HCT116 (cell line): Measurements from ENCODE around the gene HMGN3. TPM values are rescaled to one million over a fixed set of nuclear protein-coding genes. Genes with fewer than 3 reads are reported as not detected.

Source experiments
- ATAC-seq: fragments of 200-7000 bp; cut with Tn5 transposase; 2 replicates; pipeline ENCODE4 v1.9.1; 2020; ENCODE audit warnings: mild to moderate bottlenecking, moderate library complexity
- Bru-seq: library from RNA; stranded (reverse); fragments of 400-500 nt; gene quantifications from one replicate; lab custom pipeline; 2021; lab: Mats Ljungman, UMichigan
- BruChase-seq, 2 experiments: library from RNA; stranded (reverse); fragments of 400-500 nt; gene quantifications; one replicate each; lab custom pipeline; 2021; lab: Mats Ljungman, UMichigan
- BruUV-seq: library from RNA; stranded (reverse); fragments of 400-500 nt; replicated peaks from 2 replicates; lab custom pipeline; 2021; lab: Mats Ljungman, UMichigan
- CTCF ChIA-PET: fragments of 300-600 bp; sonication (Branson Sonifier 250); formaldehyde crosslinking; loops from one replicate; lab custom pipeline; 2021; ENCODE audit warnings: antibody characterized with exemption; lab: Charles Lee
- POLR2A ChIA-PET: fragments of 300-600, 350-600 bp; sonication (Branson Sonifier 250); formaldehyde crosslinking; loops from one replicate; lab custom pipeline; 2021; ENCODE audit warnings: antibody characterized with exemption; lab: Charles Lee
- RAD21 ChIA-PET, 2 experiments: fragments of 300-600 bp; sonication (Branson Sonifier 250); formaldehyde crosslinking; loops; one replicate each; lab custom pipeline; 2023; ENCODE audit warnings: low total read pairs in 2 of 2; ENCODE audit not compliant: uncharacterized antibody in 2 of 2, unreplicated experiment in 2 of 2, low non-redundant PET in 1 of 2; lab: Charles Lee
- DNase-seq: peaks from one replicate; pipeline ENCODE4 v3.0.0-alpha.2; 2010; ENCODE audit warnings: low read depth, low spot score
- H2AFZ ChIP-seq: fragments of 200-600 bp; shearing (Covaris generic), sonication (generic); 2 replicates; pipeline ENCODE4 v1.6.1; 2017; ENCODE audit warnings: low read depth, mixed run types, mixed read lengths, antibody characterized with exemption, low read length; ENCODE audit not compliant: poor library complexity, severe bottlenecking
- H3K27ac ChIP-seq: 2 replicates; pipeline ENCODE4 v1.5.1; 2012; ENCODE audit warnings: low read depth, low read length
- H3K27me3 ChIP-seq: fragments of 200-600 bp; sonication (generic); 2 replicates; pipeline ENCODE4 v1.6.1; 2016; ENCODE audit warnings: mixed run types, low read length, mixed read lengths; ENCODE audit not compliant: insufficient read depth
- H3K36me3 ChIP-seq, 2 experiments: fragments of 200-500 bp in 1 of 2; fragments of 200-600 bp in 1 of 2; sonication (Bioruptor generic) in 1 of 2; sonication (generic) in 1 of 2; 2 replicates each; pipeline versions ENCODE4 v1.5.1 to v1.6.1; 2014 to 2016; ENCODE audit warnings: low read length in 2 of 2, inconsistent platforms in 1 of 2, mixed read lengths in 1 of 2, mixed run types in 1 of 2; ENCODE audit not compliant: insufficient read depth in 2 of 2, control insufficient read depth in 1 of 2
- H3K4me1 ChIP-seq, 2 experiments: fragments of 200-600 bp in 1 of 2; sonication (generic) in 1 of 2; 2 replicates each; pipeline versions ENCODE4 v1.5.1 to v1.6.1; 2012 to 2017; ENCODE audit warnings: low read length in 2 of 2, inconsistent platforms in 1 of 2, mild to moderate bottlenecking in 1 of 2, mixed read lengths in 1 of 2, mixed run types in 1 of 2, moderate library complexity in 1 of 2; ENCODE audit not compliant: insufficient read depth in 2 of 2, control insufficient read depth in 1 of 2
- H3K4me2 ChIP-seq: fragments of 200-600 bp; sonication (generic); 2 replicates; pipeline ENCODE4 v1.6.1; 2017; ENCODE audit warnings: mixed run types, low read length, mixed read lengths
- H3K4me3 ChIP-seq, 2 experiments: fragments of 200-600 bp in 1 of 2; sonication (generic) in 1 of 2; replicated peaks in 1 of 2; 2 replicates each; pipeline ENCODE4 v1.5.1; 2011 to 2016; ENCODE audit warnings: low read length in 2 of 2, control low read depth in 1 of 2, low read depth in 1 of 2, mild to moderate bottlenecking in 1 of 2, mixed read lengths in 1 of 2, mixed run types in 1 of 2
- H3K79me2 ChIP-seq: fragments of 200-600 bp; sonication (generic); 2 replicates; pipeline ENCODE4 v1.6.1; 2017; ENCODE audit warnings: mild to moderate bottlenecking, mixed run types, low read length, moderate library complexity, mixed read lengths; ENCODE audit not compliant: insufficient read depth
- H3K9ac ChIP-seq: fragments of 200-600 bp; sonication (generic); 2 replicates; pipeline ENCODE4 v1.6.1; 2016; ENCODE audit warnings: low read length, mixed read lengths
- H3K9me2 ChIP-seq: fragments of 200-600 bp; sonication (generic), shearing (Covaris generic); 2 replicates; pipeline ENCODE4 v1.6.1; 2017; ENCODE audit warnings: mixed run types, mild to moderate bottlenecking, moderate library complexity; ENCODE audit not compliant: insufficient read depth
- H3K9me3 ChIP-seq, 2 experiments: fragments of 200-500 bp in 1 of 2; fragments of 200-600 bp in 1 of 2; sonication (Bioruptor generic) in 1 of 2; sonication (generic) in 1 of 2; 2 replicates each; pipeline ENCODE4 v1.6.1; 2014 to 2017; ENCODE audit warnings: low read length in 2 of 2, mixed read lengths in 2 of 2, inconsistent platforms in 1 of 2, low read depth in 1 of 2, mild to moderate bottlenecking in 1 of 2, mixed run types in 1 of 2, moderate library complexity in 1 of 2; ENCODE audit not compliant: control insufficient read depth in 1 of 2, insufficient read depth in 1 of 2
- H4K20me1 ChIP-seq: fragments of 200-600 bp; sonication (generic), shearing (Covaris generic); 2 replicates; pipeline ENCODE4 v1.6.1; 2017; ENCODE audit warnings: mixed run types, mild to moderate bottlenecking, moderate library complexity; ENCODE audit not compliant: insufficient read depth
- ATF3 ChIP-seq: IDR thresholded peaks from 2 replicates; pipeline ENCODE4 v1.6.1; 2012
- CBX3 ChIP-seq: IDR thresholded peaks from 2 replicates; pipeline ENCODE4 v1.6.1; 2012; ENCODE audit warnings: low read depth
- CEBPB ChIP-seq: IDR thresholded peaks from 2 replicates; pipeline ENCODE4 v1.6.1; 2012; ENCODE audit warnings: low read depth
- EGR1 ChIP-seq: IDR thresholded peaks from 2 replicates; pipeline ENCODE4 v1.6.1; 2012; ENCODE audit warnings: low read depth
- EZH2phosphoT487 ChIP-seq: fragments of 200-600 bp; IDR thresholded peaks from 2 replicates; pipeline ENCODE4 v1.6.1; 2018; ENCODE audit warnings: antibody characterized with exemption, borderline replicate concordance
- FOSL1 ChIP-seq: IDR thresholded peaks from 2 replicates; pipeline ENCODE4 v1.6.1; 2012; ENCODE audit warnings: low read depth
- JUND ChIP-seq: IDR thresholded peaks from 2 replicates; pipeline ENCODE4 v1.6.1; 2012
- MAX ChIP-seq: IDR thresholded peaks from 2 replicates; pipeline ENCODE4 v1.6.1; 2012
- POLR2A ChIP-seq: IDR thresholded peaks from 2 replicates; pipeline ENCODE4 v1.7.0; 2011; ENCODE audit warnings: borderline replicate concordance; ENCODE audit not compliant: insufficient read depth, insufficient read length; ENCODE audit errors: extremely low read depth
- POLR2AphosphoS5 ChIP-seq: IDR thresholded peaks from 2 replicates; pipeline ENCODE4 v1.6.1; 2011; ENCODE audit warnings: mild to moderate bottlenecking, low read depth, low read length, moderate library complexity
- REST ChIP-seq: IDR thresholded peaks from 2 replicates; pipeline ENCODE4 v1.6.1; 2012; ENCODE audit warnings: low read depth
- SIN3A ChIP-seq: IDR thresholded peaks from 2 replicates; pipeline ENCODE4 v1.6.1; 2012; ENCODE audit warnings: low read depth
- SRF ChIP-seq: IDR thresholded peaks from 2 replicates; pipeline ENCODE4 v1.6.1; 2012; ENCODE audit warnings: low read depth
- TCF7L2 ChIP-seq: IDR thresholded peaks from 2 replicates; pipeline ENCODE4 v1.7.0; 2011; ENCODE audit warnings: borderline replicate concordance, inconsistent platforms; ENCODE audit not compliant: insufficient read depth, insufficient read length; ENCODE audit errors: extremely low read depth
- YY1 ChIP-seq: IDR thresholded peaks from 2 replicates; pipeline ENCODE4 v1.6.1; 2011; ENCODE audit warnings: low read length, low read depth, moderate library complexity, mild to moderate bottlenecking; ENCODE audit not compliant: insufficient replicate concordance; ENCODE audit errors: extremely low read depth
- ZFX ChIP-seq: fragments of 450-650 bp; IDR thresholded peaks from 2 replicates; pipeline ENCODE4 v1.6.1; 2017
- ZNF274 ChIP-seq: fragments of 200-500 bp; sonication (Bioruptor generic); IDR thresholded peaks from 2 replicates; pipeline ENCODE4 v1.6.1; 2014; ENCODE audit warnings: mild to moderate bottlenecking, low read depth, low read length, inconsistent platforms
- intact Hi-C: fragments of 100-400 bp; cut with micrococcal nuclease; formaldehyde crosslinking; loops from 2 replicates; pipeline ENCODE4 v1.10.0; 2022
- long read RNA-seq: library from polyadenylated mRNA; unstranded; transcript quantifications from one replicate; pipeline ENCODE4 v2.0.0, GENCODE V29; 2021; ENCODE audit not compliant: unreplicated experiment
- polyA plus RNA-seq: library from polyadenylated mRNA; unstranded; fragments of >200 nt; gene quantifications from 2 replicates; pipeline ENCODE4 v1.2.1, GENCODE V29; 2012; ENCODE audit warnings: missing spikeins
- total RNA-seq: library from RNA; stranded (reverse); gene quantifications from one replicate; pipeline ENCODE4 v1.2.1, GENCODE V29; 2021; ENCODE audit not compliant: unreplicated experiment
- TF ChIP-seq, protein P1 (sequence below): IDR thresholded peaks from 2 replicates; pipeline ENCODE4 v1.6.1; 2011; ENCODE audit warnings: mild to moderate bottlenecking, low read length, moderate library complexity; ENCODE audit not compliant: insufficient replicate concordance; ENCODE audit errors: extremely low read depth

The HMGN3 gene
- total RNA-seq (60.5 TPM), Bru-seq, nascent RNA (percentile 76 among the genes with signal in this experiment), BruChase-seq, experiment 1, labeled RNA remaining after a 6-hour chase (percentile 65 among the genes with signal in this experiment), BruChase-seq, experiment 2, labeled RNA remaining after a 2-hour chase (percentile 70 among the genes with signal in this experiment)
- polyA plus RNA-seq = 23.6 and 35.0 TPM in 2 replicates
- long read RNA-seq, transcript HMGN3-202 (6 exons, 872 nt) = major isoform, 47 of 99 reads
- long read RNA-seq, transcript HMGN3-201 (6 exons, 831 nt) = minor isoform, 23 of 99 reads
- long read RNA-seq, partial matches to known transcripts = 23 of 99 reads
- long read RNA-seq, other reads (novel, unspliced or antisense) = 6 of 99 reads

DNA sequence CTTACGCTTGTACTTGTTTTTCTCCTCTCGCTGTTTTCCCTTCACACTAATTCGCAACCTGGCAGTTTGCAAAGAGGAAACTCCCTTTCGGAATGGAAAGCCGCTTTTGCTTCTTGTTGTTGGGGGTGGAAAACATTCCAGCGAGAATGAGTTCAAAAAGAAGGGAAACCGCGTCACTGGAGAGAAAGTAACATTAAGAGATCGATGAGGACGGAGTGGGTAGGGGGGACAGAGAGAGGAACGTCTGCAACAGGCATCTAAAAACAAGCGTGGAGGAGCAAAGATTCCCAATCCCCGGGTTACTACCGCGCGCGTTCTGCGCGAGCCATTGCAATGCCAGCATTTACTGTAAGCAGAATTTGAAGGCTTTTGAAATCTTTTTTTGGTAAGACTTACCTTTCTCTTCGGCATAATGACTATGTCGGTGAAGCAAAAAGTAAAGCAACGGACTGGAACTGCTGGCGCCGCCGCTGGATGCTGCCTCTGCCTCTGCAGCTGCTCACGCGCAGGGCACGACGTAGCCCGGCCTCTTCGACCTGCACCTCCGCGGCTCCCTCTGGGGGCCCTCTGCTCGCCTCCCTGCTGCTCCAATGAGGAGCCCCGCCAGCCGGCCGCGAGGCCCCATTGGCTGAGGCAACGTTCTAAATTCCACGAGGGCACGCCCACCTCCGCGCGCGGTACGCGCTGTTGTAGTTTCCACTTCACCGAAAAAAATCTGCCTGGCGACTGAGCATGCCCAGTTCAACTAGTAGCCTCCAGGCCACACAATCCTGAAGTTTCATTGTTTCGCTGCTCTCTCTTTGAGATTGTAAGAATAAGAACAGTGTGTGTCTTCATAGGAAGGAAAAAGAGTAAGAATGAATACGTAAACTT is at the start of gene HMGN3:
TSS of gene HMGN3 (minus strand) at position 533 of the 873 bp plus-strand sequence.
- POLR2A ChIA-PET = no interaction called here
- Histone ChIP-seq H3K4me1 (peaks cover 4 to 15% of the 10 kb centered on the region in 2 experiments; a peak in 2 of 4 replicates), H3K27ac (peak within 1 kb of the TSS; percentile 73), H3K4me2 (peak within 1 kb of the TSS; percentile 99), H3K79me2 (peaks cover 37% of the 10 kb centered on the region), H2AFZ (peak within 1 kb of the TSS; percentile 88), H4K20me1 (no peaks in the 10 kb centered on the region), H3K27me3 (no peaks in the 10 kb centered on the region), H3K4me3 (peak within 1 kb of the TSS; percentile 86 to 94), H3K36me3 (no peaks in the 10 kb centered on the region), H3K9me3 (no peaks in the 10 kb centered on the region), H3K9me2 (no peaks in the 10 kb centered on the region), H3K9ac (peak within 1 kb of the TSS; percentile 86)
- CTCF ChIA-PET = no interaction called here
- peak; percentile 87 for DNase-seq
- intact Hi-C loops = loop anchor here (1.0 to 10.0 kb wide), 2 partner anchors 156 to 630 kb away; partner anchors contain the start of gene PHIP
- BruUV-seq = TSS peak; percentile 69
- peak; percentile 89 for ATAC-seq
- RAD21 ChIA-PET = no interaction called here
- TF ChIP-seq SRF (no peak), CBX3 (peak; percentile 80), EGR1 (peak; percentile 16; the same call in 1 of the 2 replicates), TCF7L2 (no peak), ZFX (no peak), JUND (no peak), SIN3A (peak; percentile 56; the same call in 1 of the 2 replicates), ATF3 (no peak), POLR2AphosphoS5 (peak; percentile 78), MAX (peak; percentile 94), FOSL1 (no peak), CEBPB (no peak), REST (no peak), ZNF274 (no peak), EZH2phosphoT487 (no peak), YY1 (no peak), POLR2A (peak; percentile 52)
- TF ChIP-seq, protein P1, sequence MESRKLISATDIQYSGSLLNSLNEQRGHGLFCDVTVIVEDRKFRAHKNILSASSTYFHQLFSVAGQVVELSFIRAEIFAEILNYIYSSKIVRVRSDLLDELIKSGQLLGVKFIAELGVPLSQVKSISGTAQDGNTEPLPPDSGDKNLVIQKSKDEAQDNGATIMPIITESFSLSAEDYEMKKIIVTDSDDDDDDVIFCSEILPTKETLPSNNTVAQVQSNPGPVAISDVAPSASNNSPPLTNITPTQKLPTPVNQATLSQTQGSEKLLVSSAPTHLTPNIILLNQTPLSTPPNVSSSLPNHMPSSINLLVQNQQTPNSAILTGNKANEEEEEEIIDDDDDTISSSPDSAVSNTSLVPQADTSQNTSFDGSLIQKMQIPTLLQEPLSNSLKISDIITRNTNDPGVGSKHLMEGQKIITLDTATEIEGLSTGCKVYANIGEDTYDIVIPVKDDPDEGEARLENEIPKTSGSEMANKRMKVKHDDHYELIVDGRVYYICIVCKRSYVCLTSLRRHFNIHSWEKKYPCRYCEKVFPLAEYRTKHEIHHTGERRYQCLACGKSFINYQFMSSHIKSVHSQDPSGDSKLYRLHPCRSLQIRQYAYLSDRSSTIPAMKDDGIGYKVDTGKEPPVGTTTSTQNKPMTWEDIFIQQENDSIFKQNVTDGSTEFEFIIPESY = no peak
